Stimulated activated CD8-positive, alpha-beta memory T cell treated with anti-CD3 and anti-CD28 coated beads, Interleukin-12 subunit alpha, Interleukin-12 subunit beta, amount 100 ng/mL, for 4 hours (primary cell): ENCODE measurements around the gene DPF3.

ENCODE experiments used
- DNase-seq: peaks from one replicate; pipeline ENCODE4 v3.0.0-alpha.2; 2020; ENCODE audit warnings: low read depth

Gene DPF3

GRCh38 chr14:72893636-72894322 lies at the start of gene DPF3:
TSS of gene DPF3 (minus strand) at chr14:72894101. CDS start at chr14:72894088, 13 bp downstream.
- DNase-seq = peak; percentile 88

- DNase-seq = no peak
Measured at GRCh38 chr14:72942934-72943333, 49.0 kb upstream of the DPF3 start.

DNA sequence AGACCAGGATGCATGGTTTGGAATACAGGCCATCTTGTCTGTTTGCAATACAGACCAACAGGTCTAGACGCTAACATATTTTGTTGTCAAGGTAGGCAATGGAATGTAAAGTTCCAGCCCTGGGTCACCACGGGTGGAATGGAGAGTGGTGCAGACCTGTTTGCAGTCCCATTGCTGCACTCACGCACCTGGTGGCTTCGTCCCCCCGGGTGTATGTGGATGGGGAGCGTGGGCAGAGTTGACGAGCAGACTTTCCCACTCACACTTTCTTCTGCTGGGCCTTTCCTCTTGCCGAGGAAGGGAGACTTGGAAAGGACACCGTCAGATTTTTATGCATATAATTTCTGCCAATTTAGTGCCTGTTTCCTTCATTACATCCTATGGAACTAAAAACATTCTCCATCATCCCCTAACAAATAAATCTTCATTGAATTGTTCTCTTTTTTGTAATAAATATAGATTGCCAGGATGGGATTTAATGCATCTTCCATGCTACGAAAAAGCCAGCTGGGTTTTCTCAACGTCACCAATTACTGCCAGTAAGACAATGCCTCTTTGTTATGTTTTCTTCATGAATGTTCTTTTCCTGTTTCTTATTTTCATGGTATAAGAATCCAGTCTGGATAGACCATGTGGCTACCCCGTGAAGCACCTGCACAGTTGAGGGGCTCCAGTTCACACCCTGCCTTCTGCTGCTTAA lies 47.5 kb upstream of the DPF3 start:
- DNase-seq = no peak

DNA sequence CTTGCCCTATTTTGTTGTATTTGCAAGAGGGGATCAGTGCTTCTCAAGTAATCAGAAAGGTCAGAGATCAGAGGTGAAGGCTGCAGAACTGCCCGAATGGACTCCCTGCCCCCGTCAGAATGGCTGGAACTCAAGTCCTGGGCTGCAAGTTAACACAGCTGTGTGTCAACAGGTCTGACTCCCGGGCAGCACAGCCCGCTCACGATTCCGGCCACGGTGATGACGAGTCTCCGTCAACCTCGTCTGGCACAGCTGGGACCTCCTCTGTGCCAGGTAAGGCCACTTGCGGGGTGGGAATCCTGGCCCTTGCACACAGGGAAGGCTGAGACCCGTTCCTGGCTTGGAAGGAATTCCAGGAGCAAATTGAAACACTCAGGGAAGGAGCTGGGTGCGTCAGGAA lies 45.7 kb upstream of the DPF3 start:
- no peak for DNase-seq

DNA sequence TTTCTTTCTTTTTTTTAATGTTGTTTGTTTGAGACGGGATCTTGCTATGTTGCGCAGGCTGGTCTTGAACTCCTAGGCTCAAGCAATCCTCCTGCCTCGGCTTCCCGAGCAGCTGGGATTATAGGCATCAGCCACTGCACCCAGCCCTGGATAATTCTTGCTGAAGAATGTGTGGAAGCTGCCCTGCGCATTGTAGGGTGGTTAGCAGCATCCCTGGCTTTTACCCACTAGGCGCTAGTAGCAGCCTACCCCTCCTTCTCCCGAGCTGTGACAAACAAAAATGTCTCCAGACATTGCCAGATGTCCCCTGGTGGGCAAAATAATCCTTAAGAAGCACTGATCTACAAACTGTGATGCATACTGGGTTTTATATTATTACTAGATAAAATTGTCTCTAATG lies 39.0 kb upstream of the DPF3 start:
- no peak for DNase-seq

GRCh38 chr14:72929316-72930080 lies 35.6 kb upstream of the DPF3 start:
- no peak for DNase-seq

GRCh38 chr14:72928872-72929271 lies 35.0 kb upstream of the DPF3 start:
- DNase-seq = no peak

- DNase-seq = peak; percentile 86
Measured at GRCh38 chr14:72926292-72927028, 32.6 kb upstream of the DPF3 start, which contains the start of gene DCAF4. TSS of gene DCAF4 (plus strand) at chr14:72926464. CDS start at chr14:72937979, 11,515 bp downstream.

DNA sequence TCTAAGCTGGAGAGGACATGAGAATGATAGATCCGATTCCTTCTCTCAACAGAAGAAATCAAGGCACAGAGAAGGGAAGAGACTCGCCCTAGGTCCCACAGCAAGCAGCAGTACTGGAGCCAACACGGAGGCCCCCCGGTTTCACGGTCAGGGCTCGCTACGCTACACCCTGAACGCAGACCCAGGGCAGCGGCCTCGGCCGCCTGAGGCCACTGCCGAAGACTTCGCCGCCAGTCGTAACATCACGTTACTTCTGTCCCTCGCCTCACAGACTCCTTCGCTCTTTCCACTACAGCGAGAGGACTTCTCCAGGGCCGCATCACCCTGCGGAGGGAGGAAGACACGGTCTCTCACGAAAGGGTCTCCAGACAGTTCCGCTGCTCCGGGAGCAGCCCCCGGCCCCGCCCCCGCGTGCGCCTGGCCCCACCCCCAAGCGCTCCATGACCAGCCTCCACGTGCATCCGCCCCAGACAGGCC lies 32.0 kb upstream of the DPF3 start:
- DNase-seq = no peak

DNA sequence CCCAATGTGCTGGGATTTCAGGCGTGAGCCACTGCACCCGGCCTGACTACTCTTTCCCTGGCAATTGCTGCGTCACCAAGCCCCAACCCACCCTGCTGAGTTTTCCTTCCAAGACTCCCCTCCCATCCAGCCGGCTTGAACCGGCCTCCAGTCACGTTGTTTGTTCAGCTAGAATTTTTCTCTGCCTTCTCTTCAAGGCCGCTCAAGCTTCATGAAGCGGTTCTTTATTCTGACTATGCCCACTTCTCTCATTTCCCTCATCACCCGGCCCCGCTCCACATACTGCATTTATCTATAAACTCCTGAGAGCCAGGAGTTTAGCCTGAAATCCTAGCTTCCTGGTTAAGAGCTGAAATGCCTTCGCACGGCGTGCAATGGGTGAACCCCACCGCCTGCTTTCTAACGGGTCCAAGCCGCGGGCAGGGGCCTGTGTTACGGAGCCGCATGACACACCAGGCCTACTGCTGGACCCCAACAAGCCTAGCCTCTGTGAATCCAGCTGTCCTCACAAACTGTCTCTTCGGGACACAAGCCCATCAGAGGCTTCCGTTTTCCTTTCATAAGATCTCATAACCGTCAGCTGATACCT lies 31.4 kb upstream of the DPF3 start:
- DNase-seq = no peak

GRCh38 chr14:72924337-72924736 lies 30.4 kb upstream of the DPF3 start:
- no peak for DNase-seq

GRCh38 chr14:72921396-72921795 lies 27.5 kb upstream of the DPF3 start:
- no peak for DNase-seq

- DNase-seq = no peak
Measured at GRCh38 chr14:72920008-72920407, 26.1 kb upstream of the DPF3 start.

DNA sequence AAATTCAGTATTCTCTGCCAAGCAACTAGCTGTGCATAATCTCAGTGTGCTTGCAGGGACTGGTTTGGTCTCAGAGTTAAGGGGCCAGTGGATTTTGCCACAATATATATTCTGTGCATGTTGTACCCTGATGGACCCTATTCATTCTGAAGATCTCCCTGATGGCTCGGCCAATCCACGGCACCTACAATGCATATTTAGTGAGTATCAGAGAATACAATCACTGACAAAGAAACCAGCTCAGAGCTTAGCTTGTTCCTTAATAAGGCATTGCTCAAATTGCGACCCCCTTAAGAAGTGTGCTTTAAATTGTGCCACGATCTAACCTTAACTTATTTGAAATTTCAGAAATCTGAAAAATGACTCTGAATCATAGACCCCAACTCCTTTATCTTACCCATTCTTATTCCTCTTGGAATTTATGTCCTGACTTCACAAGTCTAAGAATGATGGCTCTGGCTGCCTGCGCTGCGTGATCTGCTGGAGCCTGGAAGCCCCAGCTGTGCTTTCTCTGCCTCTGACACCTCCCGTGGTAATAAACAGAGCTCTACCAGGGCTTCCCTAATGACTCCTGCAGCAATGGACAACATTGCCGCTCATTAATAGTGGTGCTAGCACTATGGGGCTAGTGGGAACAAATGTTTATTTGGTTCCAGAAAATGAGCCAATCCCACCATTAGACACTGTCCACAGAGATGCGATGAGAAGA lies 23.3 kb upstream of the DPF3 start:
- DNase-seq = no peak

DNA sequence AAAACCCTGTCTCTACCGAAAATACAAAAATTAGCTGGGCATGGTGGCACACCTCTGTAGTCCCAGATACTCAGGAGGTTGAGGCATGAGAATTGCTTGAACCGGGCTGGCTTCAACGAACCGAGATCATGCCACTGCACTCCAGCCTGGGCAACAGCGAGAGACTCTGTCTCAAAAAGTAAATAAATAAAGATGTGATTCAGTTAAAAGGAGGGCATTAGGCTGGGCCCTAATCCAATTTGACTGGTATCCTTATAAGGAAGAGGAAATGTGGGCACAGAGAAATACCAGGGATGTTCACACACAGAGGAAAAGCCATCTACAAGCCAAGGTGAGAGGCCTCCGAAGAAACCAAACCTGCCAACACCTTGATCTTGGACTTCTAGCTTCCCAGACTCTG lies 22.3 kb upstream of the DPF3 start:
- no peak for DNase-seq

- DNase-seq = no peak
Measured at GRCh38 chr14:72913809-72914208, 19.9 kb upstream of the DPF3 start.

- DNase-seq = no peak
Measured at GRCh38 chr14:72909163-72909562, 15.3 kb upstream of the DPF3 start.

- DNase-seq = no peak
Measured at GRCh38 chr14:72907886-72908285, 14.0 kb upstream of the DPF3 start.

DNA sequence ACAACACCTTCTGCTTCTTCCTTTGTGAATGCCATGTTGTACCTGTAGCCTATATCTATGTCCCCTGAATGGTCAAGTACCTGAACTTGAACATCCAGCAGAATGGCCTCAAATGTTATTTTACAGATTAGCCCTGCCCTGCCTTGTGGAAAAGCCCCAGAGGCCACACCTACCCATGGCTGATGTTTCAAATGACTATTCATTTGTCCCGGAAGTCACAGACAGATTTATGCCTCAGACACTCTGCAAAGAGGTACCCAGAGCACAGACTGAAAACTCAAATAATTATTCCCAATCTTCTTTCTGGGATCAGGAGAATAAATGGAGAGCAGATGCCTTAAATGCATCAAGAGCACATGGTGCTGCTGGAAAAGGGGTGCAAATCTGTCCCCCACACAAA lies 13.0 kb upstream of the DPF3 start:
- DNase-seq = no peak

- DNase-seq = no peak
Measured at GRCh38 chr14:72906316-72906715, 12.4 kb upstream of the DPF3 start.
